ENCODE data around the gene ZMYM4. TPM values are rescaled to one million over a fixed set of nuclear protein-coding genes. Genes with fewer than 3 reads are reported as not detected.

The ZMYM4 gene
- polyA plus RNA-seq, 1 donor from 2014 or later, result 36.1 TPM

DNA sequence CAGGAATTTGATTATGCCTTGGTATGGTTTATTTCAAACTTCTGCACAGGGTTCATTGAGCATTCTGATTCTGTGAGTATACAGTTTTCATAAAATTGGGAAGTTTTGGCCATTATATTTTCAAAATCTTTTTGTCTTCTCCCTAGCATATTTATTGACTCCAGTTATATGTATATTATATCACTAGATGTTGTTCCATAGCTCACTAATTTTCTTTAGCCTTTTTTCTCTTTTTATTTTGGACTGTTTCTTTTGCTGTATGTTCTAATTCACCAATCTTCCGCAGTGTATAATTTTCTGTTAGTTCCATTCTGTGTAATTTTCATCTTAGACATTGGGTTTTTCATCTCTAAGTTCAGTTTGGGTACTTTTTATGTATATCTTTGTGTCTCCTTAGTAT, 31.9 kb downstream of the ZMYM4 start:
- H3K9me3 ChIP-seq (ENCODE audit: low read length), result no peaks in the 10 kb centered on the region
- no peak overlapping the region for H2AFZ ChIP-seq (ENCODE audit: low read depth, low read length)
- no peak overlapping the region for H3K9ac ChIP-seq (ENCODE audit: low read length)
- no peaks in the 10 kb centered on the region for H4K20me1 ChIP-seq (ENCODE audit: insufficient read depth)
- TF ChIP-seq REST (IDR thresholded peaks at IDR 0.05; ENCODE audit: borderline replicate concordance) (no peak), EP300 (conservative IDR thresholded peaks at IDR 0.05; ENCODE audit: poor library complexity, severe bottlenecking) (no peak), RAD21 (conservative IDR thresholded peaks at IDR 0.05) (no peak), SMC3 (conservative IDR thresholded peaks at IDR 0.05; ENCODE audit: poor library complexity) (no peak), POLR2AphosphoS5 (IDR thresholded peaks at IDR 0.05) (no peak), TAF1 (IDR thresholded peaks at IDR 0.05; ENCODE audit: low read depth) (no peak), MXI1 (conservative IDR thresholded peaks at IDR 0.05; ENCODE audit: poor library complexity, severe bottlenecking) (no peak), EZH2 (IDR thresholded peaks at IDR 0.05; ENCODE audit: borderline replicate concordance, insufficient read depth, low read length, poor library complexity, severe bottlenecking) (no peak)
- TF ChIP-seq, protein P1, sequence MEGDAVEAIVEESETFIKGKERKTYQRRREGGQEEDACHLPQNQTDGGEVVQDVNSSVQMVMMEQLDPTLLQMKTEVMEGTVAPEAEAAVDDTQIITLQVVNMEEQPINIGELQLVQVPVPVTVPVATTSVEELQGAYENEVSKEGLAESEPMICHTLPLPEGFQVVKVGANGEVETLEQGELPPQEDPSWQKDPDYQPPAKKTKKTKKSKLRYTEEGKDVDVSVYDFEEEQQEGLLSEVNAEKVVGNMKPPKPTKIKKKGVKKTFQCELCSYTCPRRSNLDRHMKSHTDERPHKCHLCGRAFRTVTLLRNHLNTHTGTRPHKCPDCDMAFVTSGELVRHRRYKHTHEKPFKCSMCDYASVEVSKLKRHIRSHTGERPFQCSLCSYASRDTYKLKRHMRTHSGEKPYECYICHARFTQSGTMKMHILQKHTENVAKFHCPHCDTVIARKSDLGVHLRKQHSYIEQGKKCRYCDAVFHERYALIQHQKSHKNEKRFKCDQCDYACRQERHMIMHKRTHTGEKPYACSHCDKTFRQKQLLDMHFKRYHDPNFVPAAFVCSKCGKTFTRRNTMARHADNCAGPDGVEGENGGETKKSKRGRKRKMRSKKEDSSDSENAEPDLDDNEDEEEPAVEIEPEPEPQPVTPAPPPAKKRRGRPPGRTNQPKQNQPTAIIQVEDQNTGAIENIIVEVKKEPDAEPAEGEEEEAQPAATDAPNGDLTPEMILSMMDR (IDR thresholded peaks at IDR 0.05; ENCODE audit: poor library complexity, severe bottlenecking), result no peak
- no peaks in the 10 kb centered on the region for H3K36me3 ChIP-seq (ENCODE audit: insufficient read depth, low read length)
- no peaks in the 10 kb centered on the region for H3K9me2 ChIP-seq (ENCODE audit: insufficient read depth, low read length)
- no peak overlapping the region for H3K4me2 ChIP-seq (ENCODE audit: low read length)
- H3K79me2 ChIP-seq (replicated peaks; ENCODE audit: insufficient read depth, low read length), result peaks cover 23% of the 10 kb centered on the region
- H3K4me3 ChIP-seq (ENCODE audit: low read length), result no peak overlapping the region
- H3F3A ChIP-seq (ENCODE audit: insufficient read depth, low read length, poor library complexity, severe bottlenecking), result no peaks in the 10 kb centered on the region
- H3K27ac ChIP-seq (ENCODE audit: low read length), result no peak overlapping the region
- no peaks in the 10 kb centered on the region for H3K27me3 ChIP-seq (ENCODE audit: insufficient read depth, low read depth, low read length)

DNA sequence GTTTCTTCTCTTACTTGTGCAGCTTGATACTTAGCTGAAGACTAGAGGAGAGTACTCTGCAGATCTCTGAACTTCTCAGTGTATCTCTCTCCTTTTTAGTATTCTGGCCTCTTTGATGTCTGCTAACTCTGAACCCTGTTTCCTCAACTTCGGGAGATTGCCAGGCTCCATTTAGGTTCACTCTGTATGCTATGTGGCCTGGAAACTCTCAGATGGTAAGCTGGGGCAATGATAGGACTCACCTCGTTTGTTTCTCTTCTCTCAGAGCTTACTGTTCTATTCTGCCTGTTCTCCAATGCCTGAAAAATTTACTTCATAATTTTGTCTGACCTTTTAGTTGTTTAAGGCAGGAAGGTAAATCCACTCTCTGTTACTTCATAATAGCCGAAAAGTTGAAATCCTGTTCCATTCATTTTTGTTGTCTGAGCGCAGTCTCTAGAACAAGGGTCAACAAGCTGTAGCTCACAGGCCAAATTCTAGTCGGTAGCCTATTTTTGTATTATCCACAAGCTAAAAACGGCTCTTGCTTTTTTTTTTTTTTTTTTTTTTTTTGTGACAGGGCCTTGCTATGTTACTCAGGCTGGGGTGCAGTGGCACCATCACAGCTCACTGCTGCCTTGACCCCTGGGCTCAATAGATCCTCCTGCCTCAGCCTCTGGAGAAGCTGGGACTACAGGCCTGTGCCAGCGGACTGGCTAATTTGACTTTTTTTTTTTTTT, 33.3 kb downstream of the ZMYM4 start:
- Histone ChIP-seq H3K79me2 (replicated peaks; ENCODE audit: insufficient read depth, low read length) (peaks cover 27% of the 10 kb centered on the region), H3K27me3 (ENCODE audit: insufficient read depth, low read depth, low read length) (no peaks in the 10 kb centered on the region), H3K36me3 (ENCODE audit: insufficient read depth, low read length) (no peaks in the 10 kb centered on the region), H3K9ac (ENCODE audit: low read length) (no peak overlapping the region), H3K27ac (ENCODE audit: low read length) (no peak overlapping the region), H4K20me1 (ENCODE audit: insufficient read depth) (no peaks in the 10 kb centered on the region), H2AFZ (ENCODE audit: low read depth, low read length) (no peak overlapping the region), H3K4me2 (ENCODE audit: low read length) (no peak overlapping the region), H3K9me2 (ENCODE audit: insufficient read depth, low read length) (no peaks in the 10 kb centered on the region), H3F3A (ENCODE audit: insufficient read depth, low read length, poor library complexity, severe bottlenecking) (no peaks in the 10 kb centered on the region), H3K9me3 (ENCODE audit: low read length) (no peaks in the 10 kb centered on the region), H3K4me3 (ENCODE audit: low read length) (no peak overlapping the region)
- no peak for TF ChIP-seq REST (IDR thresholded peaks at IDR 0.05; ENCODE audit: borderline replicate concordance)
- TF ChIP-seq POLR2AphosphoS5 (IDR thresholded peaks at IDR 0.05), result no peak

All from neural cell (in vitro differentiated cells).